ENCODE measurements around the gene FAM193B. TPM values are rescaled to one million over a fixed set of nuclear protein-coding genes. Genes with fewer than 3 reads are reported as not detected.
A peak's percentile ranks its signal among the peaks of the same experiment; 100 is the strongest.

Gene FAM193B
- total RNA-seq, 3 donors from 2014 or later = 35.4 to 81.5 (median 77.0) TPM

DNA sequence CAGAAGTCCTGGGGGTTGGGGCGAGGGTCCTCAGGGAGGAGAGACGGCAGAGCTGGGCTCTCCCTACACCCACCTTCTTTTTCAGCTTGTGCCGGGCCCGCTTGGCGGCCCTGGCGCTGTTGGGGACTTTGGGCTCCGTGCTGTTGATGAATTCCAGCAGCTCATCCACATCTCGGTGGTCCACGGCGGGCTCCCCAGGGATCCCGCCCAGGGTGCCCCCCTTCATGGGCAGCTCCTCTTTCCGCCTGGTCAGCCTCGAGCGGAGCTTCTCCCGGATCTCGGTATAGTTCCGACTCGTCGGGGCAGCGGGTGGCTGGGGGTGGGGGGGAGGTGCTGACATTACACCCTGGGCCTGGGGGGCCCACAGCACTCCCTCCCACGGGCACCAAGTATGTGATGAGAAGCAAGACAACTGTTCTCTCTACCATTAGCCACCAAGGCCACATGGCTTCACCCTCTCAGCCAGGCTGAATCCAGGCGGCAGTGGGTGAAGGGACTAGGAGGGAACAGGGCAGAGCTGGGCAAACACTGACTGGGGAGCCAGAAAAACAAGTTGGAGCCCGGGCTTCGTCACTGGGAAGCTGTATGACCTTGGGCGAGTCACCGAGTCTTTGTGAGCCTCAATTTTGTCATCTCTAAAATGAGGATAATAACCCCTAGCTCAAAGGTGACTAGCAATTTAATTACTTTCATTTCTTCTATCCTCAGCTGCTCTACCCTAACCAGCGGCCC is 23.0 kb downstream of the FAM193B start:
- Histone ChIP-seq H3K36me3 (no peaks in the 10 kb centered on the region), H3K27me3 (no peaks in the 10 kb centered on the region), H3K9me3 (no peaks in the 10 kb centered on the region), H3K4me1 (no peaks in the 10 kb centered on the region), H3K27ac (no peak overlapping the region), H3K4me3 (no peak overlapping the region)
- no peak for TF ChIP-seq POLR2AphosphoS5 (IDR thresholded peaks at IDR 0.05)
- TF ChIP-seq, protein P1, sequence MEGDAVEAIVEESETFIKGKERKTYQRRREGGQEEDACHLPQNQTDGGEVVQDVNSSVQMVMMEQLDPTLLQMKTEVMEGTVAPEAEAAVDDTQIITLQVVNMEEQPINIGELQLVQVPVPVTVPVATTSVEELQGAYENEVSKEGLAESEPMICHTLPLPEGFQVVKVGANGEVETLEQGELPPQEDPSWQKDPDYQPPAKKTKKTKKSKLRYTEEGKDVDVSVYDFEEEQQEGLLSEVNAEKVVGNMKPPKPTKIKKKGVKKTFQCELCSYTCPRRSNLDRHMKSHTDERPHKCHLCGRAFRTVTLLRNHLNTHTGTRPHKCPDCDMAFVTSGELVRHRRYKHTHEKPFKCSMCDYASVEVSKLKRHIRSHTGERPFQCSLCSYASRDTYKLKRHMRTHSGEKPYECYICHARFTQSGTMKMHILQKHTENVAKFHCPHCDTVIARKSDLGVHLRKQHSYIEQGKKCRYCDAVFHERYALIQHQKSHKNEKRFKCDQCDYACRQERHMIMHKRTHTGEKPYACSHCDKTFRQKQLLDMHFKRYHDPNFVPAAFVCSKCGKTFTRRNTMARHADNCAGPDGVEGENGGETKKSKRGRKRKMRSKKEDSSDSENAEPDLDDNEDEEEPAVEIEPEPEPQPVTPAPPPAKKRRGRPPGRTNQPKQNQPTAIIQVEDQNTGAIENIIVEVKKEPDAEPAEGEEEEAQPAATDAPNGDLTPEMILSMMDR (IDR thresholded peaks at IDR 0.05) = no peak
- TF ChIP-seq POLR2A (IDR thresholded peaks at IDR 0.05) = no peak
- DNase-seq (ENCODE audit: low spot score in 2 of 2) = peak in 1 of 2 donors; percentile 19
- intact Hi-C loops (cut with DNase I; ENCODE audit: low total_unique reads) = loop anchor here (1.0 kb wide), 1 partner anchor 37 kb away; no protein-coding TSS in a partner anchor

DNA sequence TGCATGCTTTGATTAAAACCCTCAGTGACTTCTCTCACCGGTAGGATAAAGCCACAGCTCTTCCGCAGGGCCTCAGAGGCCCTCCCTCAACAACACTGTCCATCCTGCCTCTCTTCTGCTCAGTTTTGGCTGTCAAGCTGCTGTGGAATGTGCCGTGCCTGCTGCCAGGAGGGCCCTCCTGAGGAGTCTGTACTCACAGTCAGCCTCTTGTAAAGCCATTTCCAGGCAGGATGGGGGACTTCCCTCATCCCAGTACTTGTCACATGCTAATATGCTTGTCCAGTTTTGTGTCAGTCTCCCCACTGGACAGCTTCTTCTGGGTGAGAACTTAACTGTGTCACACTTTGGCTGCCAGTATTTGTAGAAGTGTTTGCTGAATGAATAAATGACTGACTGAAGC is 23.7 kb downstream of the FAM193B start:
- DNase-seq (ENCODE audit: low spot score in 2 of 2) = peak in 1 of 2 donors; percentile 0
- Histone ChIP-seq H3K27ac (no peak overlapping the region), H3K9me3 (no peaks in the 10 kb centered on the region), H3K36me3 (no peaks in the 10 kb centered on the region), H3K4me3 (no peak overlapping the region), H3K27me3 (no peaks in the 10 kb centered on the region), H3K4me1 (no peaks in the 10 kb centered on the region)
- TF ChIP-seq, protein P1 (IDR thresholded peaks at IDR 0.05) = no peak
- no peak for TF ChIP-seq POLR2A (IDR thresholded peaks at IDR 0.05)
- TF ChIP-seq POLR2AphosphoS5 (IDR thresholded peaks at IDR 0.05) = no peak
- intact Hi-C loops (cut with DNase I; ENCODE audit: low total_unique reads) = loop anchor here (1.0 kb wide), 1 partner anchor 36 kb away; no protein-coding TSS in a partner anchor

DNA sequence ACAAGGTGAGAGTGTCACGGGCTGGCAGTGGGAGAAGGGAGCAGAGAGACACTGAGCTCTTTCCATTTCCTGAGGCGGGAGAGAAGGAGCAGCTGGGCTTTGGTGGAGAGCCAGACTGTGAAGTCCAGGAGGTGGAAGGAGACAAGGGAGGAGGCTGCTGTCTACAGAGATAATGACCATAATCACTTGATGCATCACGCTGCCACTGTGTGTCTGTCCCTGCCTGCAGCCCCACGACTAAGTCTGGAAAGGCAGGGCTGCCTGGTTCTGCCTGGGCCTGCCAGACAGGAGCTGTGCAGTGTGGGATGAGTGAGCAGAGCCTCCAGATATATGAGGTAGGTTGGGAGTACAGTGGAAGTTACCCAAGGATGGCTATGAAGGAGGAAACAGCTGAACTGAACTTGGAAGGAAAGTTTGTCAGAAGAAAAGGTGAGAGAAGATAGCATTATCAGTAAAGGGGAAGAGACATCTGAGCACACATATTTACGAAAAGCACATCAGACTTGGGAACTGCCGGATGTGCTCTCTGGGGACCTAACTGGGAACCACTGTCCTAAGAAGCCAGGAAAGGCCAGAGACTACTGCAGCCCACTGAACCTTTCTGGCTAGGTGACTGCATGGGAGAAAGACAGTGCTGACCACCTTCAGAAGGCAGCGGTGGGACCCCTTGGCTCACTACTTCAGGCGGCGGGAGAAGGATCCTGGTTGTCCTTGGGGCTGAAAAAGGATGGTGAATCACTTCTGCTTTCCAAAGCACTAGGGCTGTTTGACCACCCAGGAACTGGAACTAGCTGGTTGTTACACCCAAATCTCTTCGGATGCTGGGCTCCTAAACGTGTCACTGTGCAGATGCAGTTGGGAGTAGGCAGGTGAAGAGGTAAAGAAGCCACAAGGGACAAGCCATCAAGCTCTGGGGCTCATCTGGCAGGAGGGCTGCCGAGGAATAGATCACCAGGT is 24.8 kb downstream of the FAM193B start:
- Histone ChIP-seq H3K27ac (peak overlapping the region in 1 of 2 donors; percentile 7), H3K9me3 (no peaks in the 10 kb centered on the region), H3K4me1 (no peaks in the 10 kb centered on the region), H3K27me3 (no peaks in the 10 kb centered on the region), H3K36me3 (no peaks in the 10 kb centered on the region), H3K4me3 (no peak overlapping the region)
- no peak for TF ChIP-seq POLR2A (IDR thresholded peaks at IDR 0.05)
- no peak for TF ChIP-seq POLR2AphosphoS5 (IDR thresholded peaks at IDR 0.05)
- TF ChIP-seq, protein P1 (IDR thresholded peaks at IDR 0.05) = no peak
- DNase-seq (ENCODE audit: low spot score in 2 of 2) = peak in 1 of 2 donors; percentile 17
- intact Hi-C loops (cut with DNase I; ENCODE audit: low total_unique reads) = no loop called here

DNA sequence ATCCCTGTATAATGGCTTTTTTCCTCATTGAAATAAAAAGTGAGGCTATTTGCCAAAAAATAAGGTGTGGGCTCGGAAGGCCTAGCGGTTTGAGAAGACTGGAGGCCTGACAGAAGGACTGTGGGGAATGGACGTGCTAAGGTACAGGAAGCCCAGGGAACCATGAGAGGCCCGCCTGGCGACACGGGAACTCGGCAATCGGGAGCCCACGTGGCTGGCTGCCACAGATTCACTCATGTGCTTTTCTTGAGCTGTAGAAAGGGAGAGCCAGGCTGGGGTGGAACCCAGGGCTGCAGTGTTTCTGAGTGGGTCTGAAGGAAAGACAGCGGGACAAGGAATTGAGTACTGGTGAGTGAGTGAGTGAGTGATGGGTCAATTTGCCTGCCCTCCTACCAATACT is 25.7 kb downstream of the FAM193B start:
- intact Hi-C loops (cut with DNase I; ENCODE audit: low total_unique reads) = no loop called here
- DNase-seq (ENCODE audit: low spot score in 2 of 2) = peak in 1 of 2 donors; percentile 5
- no peaks in the 10 kb centered on the region for H3K36me3 ChIP-seq

More for the DNA sequence above, 25.7 kb downstream of the FAM193B start:
- TF ChIP-seq POLR2AphosphoS5 (IDR thresholded peaks at IDR 0.05) = no peak
- TF ChIP-seq, protein P1 (IDR thresholded peaks at IDR 0.05) = no peak
- TF ChIP-seq POLR2A (IDR thresholded peaks at IDR 0.05) = no peak
- Histone ChIP-seq H3K4me3 (no peak overlapping the region), H3K27ac (no peak overlapping the region), H3K9me3 (no peaks in the 10 kb centered on the region), H3K27me3 (no peaks in the 10 kb centered on the region), H3K4me1 (no peaks in the 10 kb centered on the region)
